Naive B cell (primary cell): ENCODE measurements around the gene ENPP3. TPM values are rescaled to one million over a fixed set of nuclear protein-coding genes. Genes with fewer than 3 reads are reported as not detected.

Experiments used
- ATAC-seq, 2 donors: fragments of 150-1000 bp; cut with Tn5 transposase; 2 replicates each; pipeline ENCODE4 v1.10.0; 2021; ENCODE audit warnings: low read depth in 2 of 2, mild to moderate bottlenecking in 2 of 2, moderate library complexity in 2 of 2
- DNase-seq: peaks from one replicate; pipeline ENCODE4 v3.0.0; 2022
- H3K27ac Mint-ChIP-seq, 6 donors: one replicate each; pipeline ENCODE4 v1.8.0; 2020 to 2022; ENCODE audit warnings: mild to moderate bottlenecking in 6 of 6, mixed read lengths in 6 of 6, moderate library complexity in 5 of 6, inconsistent platforms in 2 of 6
- H3K27me3 Mint-ChIP-seq, 3 donors: one replicate each; pipeline ENCODE4 v1.8.0; 2021 to 2022; ENCODE audit warnings: mixed read lengths in 3 of 3, mild to moderate bottlenecking in 1 of 3
- H3K36me3 Mint-ChIP-seq, 2 donors: one replicate each; pipeline ENCODE4 v1.8.0; 2020 to 2022; ENCODE audit warnings: mixed read lengths in 2 of 2, inconsistent platforms in 1 of 2, mild to moderate bottlenecking in 1 of 2
- H3K4me1 Mint-ChIP-seq, 3 donors: one replicate each; pipeline ENCODE4 v1.8.0; 2020 to 2022; ENCODE audit warnings: mixed read lengths in 3 of 3, inconsistent platforms in 1 of 3, mild to moderate bottlenecking in 1 of 3, moderate library complexity in 1 of 3
- H3K4me3 Mint-ChIP-seq, 8 donors: one replicate each; pipeline ENCODE4 v1.8.0; 2020 to 2022; ENCODE audit warnings: mild to moderate bottlenecking in 8 of 8, mixed read lengths in 8 of 8, moderate library complexity in 8 of 8, inconsistent platforms in 2 of 8
- H3K9me3 Mint-ChIP-seq, 7 donors: one replicate each; pipeline ENCODE4 v1.8.0; 2020 to 2022; ENCODE audit warnings: mixed read lengths in 7 of 7, mild to moderate bottlenecking in 5 of 7, inconsistent platforms in 2 of 7, moderate library complexity in 1 of 7
- polyA plus RNA-seq, 6 donors: library from polyadenylated mRNA; unstranded; fragments of 300-500 nt; fragmentation: Illumina TruSeq; gene quantifications; one replicate each; pipeline ENCODE4 v1.2.3, GENCODE V29; 2021; ENCODE audit warnings: low read depth in 6 of 6

ENPP3 gene
- polyA plus RNA-seq, 6 donors from 2014 or later = 0.18 to 0.73 (median 0.55) TPM; not detected in 3

- ATAC-seq (no peak), DNase-seq (no peak)
- peaks cover 0 to 11% (median 5%) of the 10 kb centered on the region in 3 donors for H3K4me1 Mint-ChIP-seq
- no peaks in the 10 kb centered on the region for H3K36me3 Mint-ChIP-seq
- H3K4me3 Mint-ChIP-seq = no peak overlapping the region
- H3K27ac Mint-ChIP-seq = no peak overlapping the region
- H3K27me3 Mint-ChIP-seq = no peaks in the 10 kb centered on the region
- no peaks in the 10 kb centered on the region for H3K9me3 Mint-ChIP-seq
Measured at GRCh38 chr6:131651782-131652181, 14.7 kb downstream of the ENPP3 start.

- no peaks in the 10 kb centered on the region for H3K9me3 Mint-ChIP-seq
- no peaks in the 10 kb centered on the region for H3K27me3 Mint-ChIP-seq
- ATAC-seq (no peak), DNase-seq (no peak)
- no peak overlapping the region for H3K27ac Mint-ChIP-seq
- no peaks in the 10 kb centered on the region for H3K36me3 Mint-ChIP-seq
- H3K4me1 Mint-ChIP-seq = peaks cover 0 to 11% (median 5%) of the 10 kb centered on the region in 3 donors
- H3K4me3 Mint-ChIP-seq = no peak overlapping the region
Measured at GRCh38 chr6:131652472-131652871, 15.4 kb downstream of the ENPP3 start.

GRCh38 chr6:131654326-131654725, 17.2 kb downstream of the ENPP3 start:
- Mint-ChIP-seq H3K4me3 (no peak overlapping the region), H3K4me1 (peaks cover 0 to 11% (median 5%) of the 10 kb centered on the region in 3 donors), H3K9me3 (no peaks in the 10 kb centered on the region), H3K36me3 (no peaks in the 10 kb centered on the region), H3K27ac (no peak overlapping the region), H3K27me3 (no peaks in the 10 kb centered on the region)
- ATAC-seq (no peak), DNase-seq (no peak)

DNA sequence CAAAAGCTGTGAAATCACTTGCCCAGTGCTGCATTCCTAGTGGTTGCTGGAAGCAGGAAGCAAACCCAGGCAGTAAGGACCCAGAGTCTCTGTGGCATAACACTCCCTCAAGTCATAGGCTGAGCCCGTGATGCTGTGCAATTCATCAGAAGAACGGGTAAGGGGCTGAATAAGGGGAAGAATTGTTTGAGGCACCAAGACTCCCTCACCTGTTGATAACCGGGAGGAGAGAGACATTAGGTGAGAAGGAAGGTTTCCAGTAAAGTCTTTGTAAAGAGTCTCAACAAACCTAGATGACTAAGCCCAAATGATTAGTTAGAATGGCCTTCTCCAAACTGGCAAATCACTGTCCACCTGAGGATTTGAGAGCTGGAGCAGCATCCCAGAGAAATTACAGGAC, 18.3 kb downstream of the ENPP3 start:
- ATAC-seq (no peak), DNase-seq (no peak)
- no peaks in the 10 kb centered on the region for H3K36me3 Mint-ChIP-seq
- no peaks in the 10 kb centered on the region for H3K27me3 Mint-ChIP-seq
- peaks cover 0 to 11% (median 5%) of the 10 kb centered on the region in 3 donors for H3K4me1 Mint-ChIP-seq
- no peak overlapping the region for H3K4me3 Mint-ChIP-seq
- H3K9me3 Mint-ChIP-seq = no peaks in the 10 kb centered on the region
- H3K27ac Mint-ChIP-seq = peak overlapping the region in 1 of 6 donors; percentile 71

DNA sequence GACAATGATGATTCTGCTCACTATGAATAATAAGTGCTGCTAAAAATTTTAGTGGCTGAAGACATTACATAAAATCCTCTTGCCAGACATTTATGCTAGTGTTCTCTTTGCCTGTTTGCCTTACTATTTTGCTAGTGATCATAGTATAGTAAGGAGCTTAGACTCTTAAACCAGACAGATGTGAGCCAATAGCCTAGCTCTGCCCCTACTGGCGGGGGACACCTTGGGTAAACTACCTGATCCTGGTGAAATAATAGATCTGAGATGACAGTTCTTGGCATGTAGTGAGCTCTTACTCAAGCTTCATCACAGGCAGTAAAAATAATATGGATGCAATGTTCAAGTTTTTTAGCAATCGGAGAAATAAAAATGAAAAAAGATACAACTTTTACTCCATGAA, 18.8 kb downstream of the ENPP3 start:
- DNase-seq (no peak), ATAC-seq (no peak)
- H3K4me1 Mint-ChIP-seq = peaks cover 0 to 11% (median 5%) of the 10 kb centered on the region in 3 donors
- H3K27ac Mint-ChIP-seq = peak overlapping the region in 1 of 6 donors; percentile 56
- H3K4me3 Mint-ChIP-seq = no peak overlapping the region
- no peaks in the 10 kb centered on the region for H3K9me3 Mint-ChIP-seq
- no peaks in the 10 kb centered on the region for H3K27me3 Mint-ChIP-seq
- H3K36me3 Mint-ChIP-seq = no peaks in the 10 kb centered on the region

GRCh38 chr6:131656667-131657066, 19.6 kb downstream of the ENPP3 start:
- peaks cover 0 to 11% (median 5%) of the 10 kb centered on the region in 3 donors for H3K4me1 Mint-ChIP-seq
- DNase-seq (no peak), ATAC-seq (no peak)
- H3K9me3 Mint-ChIP-seq = peaks cover 0 to under 1% (median 0%) of the 10 kb centered on the region in 7 donors
- no peak overlapping the region for H3K4me3 Mint-ChIP-seq
- no peaks in the 10 kb centered on the region for H3K27me3 Mint-ChIP-seq
- H3K27ac Mint-ChIP-seq = no peak overlapping the region
- no peaks in the 10 kb centered on the region for H3K36me3 Mint-ChIP-seq

GRCh38 chr6:131657222-131657621, 20.1 kb downstream of the ENPP3 start:
- H3K27ac Mint-ChIP-seq = peak overlapping the region in 1 of 6 donors; percentile 9
- ATAC-seq (no peak), DNase-seq (no peak)
- no peaks in the 10 kb centered on the region for H3K27me3 Mint-ChIP-seq
- peaks cover 0 to 2% (median 0%) of the 10 kb centered on the region in 7 donors for H3K9me3 Mint-ChIP-seq
- H3K4me1 Mint-ChIP-seq = peaks cover 0 to 11% (median 5%) of the 10 kb centered on the region in 3 donors
- no peak overlapping the region for H3K4me3 Mint-ChIP-seq
- no peaks in the 10 kb centered on the region for H3K36me3 Mint-ChIP-seq

DNA sequence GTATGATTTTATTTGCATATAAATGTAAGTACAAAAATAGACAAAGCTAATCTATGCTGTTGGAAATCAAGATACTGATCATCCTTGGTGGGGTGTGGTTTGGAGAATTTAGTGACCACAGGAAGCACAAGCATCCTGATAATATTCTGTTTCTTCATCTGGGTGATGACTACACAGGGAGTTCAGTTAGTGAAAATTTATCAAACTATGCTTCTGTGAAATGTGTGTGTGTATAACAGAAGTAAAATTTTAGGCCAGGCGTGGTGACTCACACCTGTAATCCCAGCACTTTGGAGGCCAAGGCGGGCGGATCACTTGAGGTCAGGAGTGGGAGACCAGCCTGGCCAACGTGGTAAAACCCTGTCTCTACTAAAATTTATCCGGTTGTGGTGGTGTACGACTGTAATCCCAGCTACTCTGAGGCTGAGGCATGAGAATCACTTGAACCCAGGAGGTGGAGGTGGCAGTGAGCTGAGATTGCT, 20.6 kb downstream of the ENPP3 start:
- ATAC-seq = no peak

GRCh38 chr6:131658287-131658686, 21.2 kb downstream of the ENPP3 start:
- H3K4me3 Mint-ChIP-seq = no peak overlapping the region
- H3K9me3 Mint-ChIP-seq = peaks cover 0 to 2% (median 0%) of the 10 kb centered on the region in 7 donors
- no peak overlapping the region for H3K27ac Mint-ChIP-seq
- peaks cover 0 to 11% (median 5%) of the 10 kb centered on the region in 3 donors for H3K4me1 Mint-ChIP-seq
- no peaks in the 10 kb centered on the region for H3K27me3 Mint-ChIP-seq
- DNase-seq = no peak
- ATAC-seq = no peak
- no peaks in the 10 kb centered on the region for H3K36me3 Mint-ChIP-seq

More for the DNA sequence above, 20.6 kb downstream of the ENPP3 start:
- H3K9me3 Mint-ChIP-seq = peaks cover 0 to 2% (median 0%) of the 10 kb centered on the region in 7 donors
- H3K27ac Mint-ChIP-seq = no peak overlapping the region
- DNase-seq = no peak
- no peaks in the 10 kb centered on the region for H3K27me3 Mint-ChIP-seq
- H3K4me1 Mint-ChIP-seq = peaks cover 0 to 11% (median 5%) of the 10 kb centered on the region in 3 donors
- no peaks in the 10 kb centered on the region for H3K36me3 Mint-ChIP-seq
- no peak overlapping the region for H3K4me3 Mint-ChIP-seq

DNA sequence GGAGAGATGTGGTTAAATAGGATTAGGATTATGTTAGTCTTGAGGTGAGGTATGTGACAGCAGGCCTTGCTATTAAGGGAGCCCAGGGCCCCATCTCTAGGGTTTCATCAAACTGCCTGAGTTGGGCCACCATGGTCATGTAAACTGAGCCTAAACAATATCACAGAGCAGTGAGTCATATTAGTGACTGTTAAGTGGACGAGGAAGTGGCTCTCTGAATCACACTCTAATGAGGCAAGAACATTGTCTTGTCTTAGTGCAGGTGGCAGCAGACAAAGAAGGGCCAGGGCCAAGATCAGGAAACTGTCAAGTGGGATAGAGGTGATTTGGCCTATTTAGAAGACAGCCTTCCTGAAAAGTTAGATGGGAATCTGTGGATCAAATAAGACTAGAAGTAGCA, 23.1 kb downstream of the ENPP3 start:
- no peak for DNase-seq
- H3K27ac Mint-ChIP-seq = peak overlapping the region in 2 of 6 donors; percentile 28 to 43

DNA sequence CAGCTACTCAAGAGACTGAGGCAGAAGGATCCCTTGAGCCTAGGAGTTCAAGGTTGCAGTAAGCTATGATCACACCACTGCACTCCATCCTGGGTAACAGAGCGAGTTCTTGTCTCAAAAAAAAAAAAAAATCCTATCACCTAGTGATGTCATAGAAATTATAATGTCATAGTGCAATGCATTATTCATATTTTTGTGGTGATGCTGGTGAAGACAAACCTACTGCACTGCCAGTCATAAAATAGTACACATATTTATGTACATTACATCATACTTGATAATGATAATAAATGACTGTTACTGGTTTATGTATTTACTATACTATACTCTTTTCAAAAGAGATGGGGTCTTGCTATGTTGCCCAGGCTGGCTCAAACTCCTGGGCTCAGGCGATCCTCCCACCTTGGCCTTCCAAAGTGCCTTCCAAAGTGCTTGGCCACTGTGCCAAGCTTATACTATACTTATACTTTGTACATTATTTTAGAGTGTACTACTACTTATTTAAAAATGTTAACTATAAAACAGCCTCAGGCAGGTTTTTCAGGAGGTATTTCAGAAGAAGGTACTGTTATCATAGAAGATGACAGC, 26.6 kb downstream of the ENPP3 start:
- peaks cover 0 to 2% (median 0%) of the 10 kb centered on the region in 7 donors for H3K9me3 Mint-ChIP-seq
- H3K27me3 Mint-ChIP-seq = peaks cover 0 to 6% (median 0%) of the 10 kb centered on the region in 3 donors
- ATAC-seq = no peak
- no peaks in the 10 kb centered on the region for H3K36me3 Mint-ChIP-seq
- peaks cover 0 to 3% (median 0%) of the 10 kb centered on the region in 3 donors for H3K4me1 Mint-ChIP-seq
- H3K27ac Mint-ChIP-seq = no peak overlapping the region
- H3K4me3 Mint-ChIP-seq = no peak overlapping the region
- DNase-seq = no peak

More for the DNA sequence above, 23.1 kb downstream of the ENPP3 start:
- H3K9me3 Mint-ChIP-seq = peaks cover 0 to 2% (median 0%) of the 10 kb centered on the region in 7 donors
- no peaks in the 10 kb centered on the region for H3K27me3 Mint-ChIP-seq
- H3K4me3 Mint-ChIP-seq = no peak overlapping the region
- H3K36me3 Mint-ChIP-seq = no peaks in the 10 kb centered on the region
- ATAC-seq = no peak
- H3K4me1 Mint-ChIP-seq = peaks cover 0 to 4% (median 0%) of the 10 kb centered on the region in 3 donors

GRCh38 chr6:131669891-131670290, 32.8 kb downstream of the ENPP3 start:
- ATAC-seq (no peak), DNase-seq (no peak)
- Mint-ChIP-seq H3K36me3 (no peaks in the 10 kb centered on the region), H3K27ac (no peak overlapping the region), H3K9me3 (peaks cover 0 to 3% (median 0%) of the 10 kb centered on the region in 7 donors), H3K4me1 (peaks cover 0 to 3% (median 0%) of the 10 kb centered on the region in 3 donors), H3K27me3 (peaks cover 0 to 6% (median 0%) of the 10 kb centered on the region in 3 donors), H3K4me3 (no peak overlapping the region)

DNA sequence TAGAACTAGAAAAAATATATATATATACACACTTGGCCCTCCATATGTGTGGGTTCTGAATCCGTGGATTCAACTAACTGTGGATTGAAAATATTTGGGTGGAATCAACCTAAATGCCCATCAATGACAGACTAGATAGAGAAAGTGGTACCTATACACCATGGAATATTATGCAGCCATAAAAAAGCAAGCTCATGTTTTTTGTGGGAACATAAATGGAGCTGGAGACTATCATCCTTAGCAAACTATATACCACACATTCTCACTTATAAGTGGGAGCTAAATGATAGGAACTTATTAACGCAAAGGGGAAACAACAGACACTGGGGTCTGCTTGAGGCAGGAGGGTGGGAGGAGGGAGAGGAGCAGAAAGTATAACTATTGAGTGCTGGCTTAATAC, 36.1 kb downstream of the ENPP3 start:
- peaks cover 0 to 4% (median 0%) of the 10 kb centered on the region in 3 donors for H3K27me3 Mint-ChIP-seq
- H3K27ac Mint-ChIP-seq = no peak overlapping the region
- DNase-seq (no peak), ATAC-seq (no peak)
- H3K4me3 Mint-ChIP-seq = no peak overlapping the region
- H3K9me3 Mint-ChIP-seq = peaks cover 0 to 3% (median 0%) of the 10 kb centered on the region in 7 donors
- H3K4me1 Mint-ChIP-seq = peaks cover 0 to 3% (median 0%) of the 10 kb centered on the region in 3 donors
- H3K36me3 Mint-ChIP-seq = no peaks in the 10 kb centered on the region

DNA sequence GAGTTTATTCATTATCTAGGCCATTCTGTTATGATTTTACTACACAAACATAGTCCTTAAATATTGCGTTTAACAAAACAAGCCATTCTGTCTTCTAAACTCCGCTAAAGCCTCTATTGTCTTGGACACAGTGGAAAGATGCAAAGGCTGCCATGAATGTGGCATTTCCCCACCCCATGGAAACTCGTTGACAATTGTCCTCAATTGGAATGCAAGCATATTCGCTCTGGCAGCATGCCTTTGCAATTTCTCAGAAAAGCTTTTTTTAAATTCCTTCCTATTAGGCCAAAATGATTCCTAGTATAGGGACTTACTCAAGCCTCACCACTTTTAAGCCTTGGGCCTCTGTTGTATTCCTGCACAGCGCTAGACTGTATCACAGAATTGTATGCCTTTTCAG, 41.3 kb downstream of the ENPP3 start:
- DNase-seq (no peak), ATAC-seq (no peak)
- H3K9me3 Mint-ChIP-seq = no peaks in the 10 kb centered on the region
- H3K27ac Mint-ChIP-seq = no peak overlapping the region
- H3K36me3 Mint-ChIP-seq = no peaks in the 10 kb centered on the region
- peaks cover 0 to 4% (median 0%) of the 10 kb centered on the region in 3 donors for H3K27me3 Mint-ChIP-seq
- H3K4me1 Mint-ChIP-seq = peaks cover 19 to 36% (median 21%) of the 10 kb centered on the region in 3 donors
- H3K4me3 Mint-ChIP-seq = no peak overlapping the region
